D341Med (cell line): ENCODE data around the gene CFAP52.
"Not testable (repeated sequence)": the region's sequence is repeated elsewhere in the genome, so short reads cannot be mapped to it uniquely, and the experiment has no call there.

Source experiments
- DNase-seq: peaks from one replicate; pipeline ENCODE4 v3.0.0; 2012; ENCODE audit warnings: low spot score

Gene CFAP52

DNA sequence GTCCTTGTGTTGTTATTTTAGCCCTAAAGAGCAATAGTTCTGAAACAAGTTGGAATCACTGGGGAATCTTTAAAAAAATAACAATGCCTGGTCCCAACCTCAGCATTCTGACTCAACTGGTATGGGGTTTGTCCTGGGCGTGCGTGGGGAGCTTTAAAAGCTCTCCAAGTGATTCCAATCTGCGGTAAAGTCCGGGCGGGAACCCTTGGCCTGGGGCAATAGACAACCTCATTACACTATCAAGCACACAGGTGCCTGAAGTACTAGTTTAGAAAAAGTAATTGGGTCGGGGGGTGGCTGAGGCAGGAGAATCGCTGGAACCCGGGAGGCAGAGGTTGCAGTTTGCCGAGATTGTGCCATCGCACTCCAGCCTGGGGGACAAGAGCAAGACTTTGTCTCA is 5.2 kb upstream of the CFAP52 start:
- DNase-seq = no peak

DNA sequence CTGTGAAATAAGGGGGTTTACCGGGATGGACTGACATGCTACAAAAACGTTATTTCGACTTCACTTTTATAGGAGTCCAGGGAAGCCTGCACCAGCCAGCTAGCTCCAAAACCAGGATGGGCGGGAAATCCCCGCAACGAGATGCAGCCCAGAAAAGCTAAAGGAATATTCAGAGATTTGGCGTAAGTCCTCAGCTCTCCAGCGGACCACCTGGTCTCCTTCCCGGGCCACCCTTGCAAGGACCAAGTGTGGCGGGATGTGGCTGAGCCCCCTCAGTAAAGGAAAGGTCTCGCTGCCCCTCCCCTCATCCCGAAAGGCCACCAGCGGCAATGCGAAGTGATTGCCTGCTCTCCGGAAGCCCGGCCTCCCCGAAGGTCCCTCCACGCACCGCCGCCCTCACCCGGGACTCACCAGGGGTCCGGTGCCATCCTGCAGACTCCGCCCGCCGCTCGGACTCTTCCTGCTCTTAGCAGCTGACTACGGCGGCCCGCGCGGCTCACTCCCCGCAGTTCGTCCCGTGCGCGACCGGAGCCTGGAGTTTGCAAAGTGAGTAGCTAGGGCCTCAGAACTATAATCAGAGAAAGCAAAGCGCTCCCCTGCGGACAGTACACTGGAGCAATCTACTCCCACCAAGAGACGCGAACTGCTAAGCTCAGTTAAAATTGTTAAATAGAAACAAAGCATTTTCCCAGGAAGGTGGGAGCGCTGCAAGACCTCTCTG is 901 bp upstream of the CFAP52 start, which contains the start of gene STX8:
STX8 (minus strand) TSS at position 440 of the 721 bp plus-strand sequence; CDS start at position 428, 12 bp downstream.
- DNase-seq = peak; percentile 74

DNA sequence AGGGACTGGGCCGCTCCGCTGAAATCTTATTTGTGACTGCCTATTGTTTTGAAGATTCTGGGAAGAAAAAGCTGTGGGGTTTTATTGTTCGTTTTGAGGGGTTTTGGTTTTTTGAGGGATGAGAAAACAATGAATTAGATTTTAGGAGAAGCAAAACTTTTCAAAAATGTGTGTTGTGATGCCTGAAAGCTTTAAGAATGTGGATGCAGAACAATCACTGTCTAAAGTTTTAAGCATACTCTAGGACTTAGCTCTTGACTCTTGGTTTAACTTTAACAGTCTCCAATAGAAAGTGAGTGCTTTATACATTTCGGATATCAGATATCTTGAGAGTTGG is 899 bp downstream of the CFAP52 start:
- no peak for DNase-seq

DNA sequence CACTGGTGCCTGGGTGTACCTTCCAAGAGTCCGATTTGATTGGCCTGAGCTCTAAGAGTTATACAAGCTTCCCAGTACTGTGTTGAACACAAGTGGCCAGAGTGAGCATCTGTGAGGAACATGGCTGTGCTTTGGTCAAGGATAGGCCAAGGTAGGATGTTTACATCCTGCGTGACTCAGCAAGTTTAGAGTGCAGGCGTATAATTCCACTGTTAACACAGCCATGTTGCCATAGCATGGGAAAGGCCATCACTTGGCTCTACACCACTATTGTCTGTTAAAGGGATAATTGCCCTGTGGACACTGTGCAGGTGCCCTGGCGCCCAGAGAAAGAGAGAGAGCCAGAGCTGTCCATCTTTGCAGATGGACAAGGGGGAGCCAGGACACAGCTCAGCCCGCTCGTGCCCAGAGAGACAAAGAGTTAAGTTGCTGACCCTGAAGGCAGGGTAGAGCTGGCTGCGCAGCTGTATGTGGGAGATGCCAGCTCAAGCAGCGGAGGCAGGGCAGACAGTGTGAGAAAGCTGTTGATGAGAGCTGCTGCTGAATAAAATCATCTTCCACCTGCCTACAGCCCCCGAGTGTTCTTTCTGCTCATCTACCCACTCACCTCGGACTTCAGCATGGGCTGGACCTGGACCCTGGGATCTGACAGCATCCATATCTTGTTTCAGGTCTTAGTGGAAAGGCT is 11.7 kb downstream of the CFAP52 start:
- no peak for DNase-seq

DNA sequence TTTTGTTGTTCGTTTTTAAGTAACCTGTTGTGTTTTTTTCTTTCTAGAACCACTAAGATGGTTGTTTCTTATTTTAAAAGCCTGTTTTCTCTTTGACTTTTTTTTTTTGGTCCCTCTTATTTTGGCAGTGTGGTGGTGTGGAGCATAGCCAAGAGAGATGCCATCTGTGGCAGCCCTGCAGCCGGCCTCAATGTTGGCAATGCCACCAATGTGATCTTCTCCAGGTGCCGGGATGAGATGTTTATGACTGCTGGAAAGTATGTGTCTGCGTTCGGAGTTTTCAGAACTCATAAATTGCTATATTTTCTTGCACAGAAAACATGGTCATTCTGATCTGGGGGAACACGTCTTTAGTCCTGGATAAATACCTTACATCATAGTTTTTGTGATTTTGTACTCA is 17.6 kb downstream of the CFAP52 start:
- DNase-seq = no peak

DNA sequence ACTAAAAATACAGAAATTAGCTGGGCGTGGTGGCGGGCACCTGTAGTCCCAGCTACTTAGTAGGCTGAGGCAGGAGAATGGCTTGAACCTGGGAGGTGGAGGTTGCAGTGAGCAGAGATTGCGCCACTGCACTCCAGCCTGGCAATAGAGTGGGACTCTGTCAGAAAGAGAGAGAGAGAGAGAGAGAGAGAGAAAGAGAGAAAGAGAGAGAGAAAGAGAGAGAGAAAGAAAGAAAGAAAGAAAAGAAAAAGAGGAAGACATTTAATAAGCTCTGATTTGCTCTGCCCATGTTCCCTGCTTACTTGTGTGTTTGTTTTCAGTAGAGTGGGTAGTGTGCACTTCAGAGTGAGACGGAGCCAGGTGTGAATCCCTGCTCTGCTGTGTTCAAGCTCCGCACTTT is 21.2 kb downstream of the CFAP52 start:
- DNase-seq = not testable (repeated sequence)

DNA sequence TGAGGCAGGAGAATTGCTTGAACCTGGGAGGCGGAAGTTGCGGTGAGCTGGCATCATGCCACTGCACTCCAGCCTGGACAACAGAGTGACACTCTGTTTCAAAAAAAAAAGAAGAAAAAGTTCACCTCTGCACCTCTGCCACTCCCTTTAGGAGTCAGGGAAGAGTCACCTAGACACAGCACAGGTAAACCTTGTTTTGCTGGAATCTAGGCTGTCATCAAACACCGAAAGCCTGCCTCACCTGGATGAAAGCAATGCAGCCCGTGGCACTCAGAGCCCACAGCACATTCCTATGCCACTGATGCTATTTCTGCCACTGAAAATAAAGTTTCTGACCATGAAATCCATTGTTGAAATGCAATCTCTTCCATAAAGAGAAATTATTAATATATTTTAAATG is 22.2 kb downstream of the CFAP52 start:
- no peak for DNase-seq

DNA sequence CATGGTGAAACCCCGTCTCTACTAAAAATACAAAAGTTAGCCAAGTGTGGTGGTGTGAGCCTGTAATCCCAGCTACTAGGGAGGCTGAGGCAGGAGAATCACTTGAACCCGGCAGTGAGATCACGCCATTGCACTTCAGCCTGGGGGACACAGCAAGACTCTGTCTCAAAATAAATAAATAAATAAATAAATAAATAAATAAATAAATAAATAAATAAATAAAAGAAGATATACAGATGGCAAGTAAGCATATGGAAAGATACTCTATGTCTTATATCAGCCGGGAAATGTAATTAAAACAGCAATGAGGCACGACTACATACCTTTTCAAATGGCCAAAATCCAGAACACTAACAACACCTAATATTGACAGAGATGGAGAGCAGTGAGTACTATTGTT is 28.1 kb downstream of the CFAP52 start:
- DNase-seq = not testable (repeated sequence)

DNA sequence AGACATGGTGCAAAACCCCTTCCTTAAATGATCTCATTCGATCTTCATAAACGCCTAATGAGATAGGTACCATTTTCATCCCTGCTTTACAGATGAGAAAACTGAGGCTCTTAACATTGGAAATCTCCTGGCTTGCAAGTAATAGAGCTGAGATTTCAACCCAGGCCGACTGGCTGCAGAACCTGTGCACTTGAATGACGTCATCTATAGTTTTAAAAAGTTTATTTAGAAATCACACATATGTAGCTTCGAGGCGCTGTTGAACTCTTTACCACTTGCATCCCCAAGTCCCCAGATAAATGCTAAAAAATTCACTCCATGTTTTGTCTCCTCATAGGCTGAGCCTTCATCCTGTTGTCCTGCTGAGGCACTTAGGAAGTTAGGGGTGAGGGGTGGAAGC is 30.0 kb downstream of the CFAP52 start:
- no peak for DNase-seq

DNA sequence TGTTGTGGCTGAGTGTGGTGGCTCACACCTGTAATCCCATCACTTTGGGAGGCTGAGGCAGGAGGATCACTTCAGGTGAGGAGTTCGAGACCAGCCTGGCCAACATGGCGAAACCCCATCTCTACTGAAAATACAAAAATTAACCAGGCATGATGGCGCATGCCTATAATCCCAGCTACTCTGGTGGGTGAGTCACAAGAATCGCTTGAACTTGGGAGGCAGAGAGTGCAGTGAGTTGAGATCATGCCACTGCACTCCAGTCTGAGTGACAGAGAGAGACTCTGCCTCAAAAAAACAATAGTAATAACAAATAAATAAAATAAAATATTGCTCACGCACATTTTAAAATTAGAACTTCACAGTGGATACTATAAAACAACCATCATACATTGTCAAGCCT is 30.6 kb downstream of the CFAP52 start:
- DNase-seq = not testable (repeated sequence)

DNA sequence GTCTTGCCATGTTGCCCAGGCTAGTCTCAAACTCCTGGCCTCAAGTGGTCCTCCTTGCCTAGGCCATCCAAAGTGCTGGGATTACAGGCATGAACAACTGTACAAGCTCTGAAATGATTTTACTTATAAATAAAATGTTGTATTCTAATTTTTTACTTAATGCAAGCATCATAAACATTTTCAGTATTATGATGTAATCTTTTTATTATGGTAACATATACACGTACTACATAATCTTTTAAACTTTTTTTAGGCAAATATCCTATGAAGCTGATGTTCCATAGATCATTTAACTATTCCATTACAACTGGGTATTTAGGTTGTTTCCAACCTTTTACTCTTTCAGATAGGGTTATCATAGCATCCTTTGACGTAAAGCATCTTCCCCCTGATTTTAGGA is 35.1 kb downstream of the CFAP52 start:
- DNase-seq = no peak

DNA sequence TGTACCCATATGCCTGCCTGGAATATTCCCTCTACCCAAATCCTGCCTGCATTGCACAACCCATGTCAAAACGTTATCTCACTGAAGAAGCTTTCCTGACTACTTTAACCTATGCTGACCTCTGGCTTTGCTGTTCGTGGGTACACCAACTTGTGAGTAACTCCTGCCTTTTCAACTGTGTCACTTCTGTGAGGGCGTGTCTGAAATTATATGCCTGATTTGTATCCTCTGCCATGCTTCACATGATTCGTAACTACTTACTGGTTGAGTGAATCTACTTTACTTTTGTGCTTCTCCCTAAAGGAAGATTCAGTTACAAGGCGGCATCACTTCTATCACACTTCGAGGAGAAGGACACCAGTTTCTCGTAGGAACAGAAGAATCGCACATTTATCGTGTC is 35.6 kb downstream of the CFAP52 start:
- no peak for DNase-seq

DNA sequence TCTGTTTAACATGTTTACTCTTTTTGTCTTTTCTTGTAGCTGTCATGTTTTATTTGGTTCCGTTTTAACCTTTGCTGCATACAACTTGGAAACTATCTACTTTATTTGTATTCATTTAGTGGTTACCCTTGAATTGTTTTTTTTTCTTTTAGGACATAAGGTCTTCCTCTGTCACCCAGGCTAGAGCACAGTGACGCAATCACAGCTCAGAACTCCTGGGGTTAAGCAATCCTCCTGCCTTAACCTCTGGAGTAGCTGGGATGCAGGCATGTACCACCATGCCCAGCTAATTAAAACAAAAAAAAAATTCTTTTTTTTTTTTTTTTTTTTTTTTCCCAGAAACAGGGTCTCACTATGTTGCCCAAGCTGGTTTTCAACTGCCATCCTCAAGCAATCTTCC is 39.0 kb downstream of the CFAP52 start:
- DNase-seq = no peak

DNA sequence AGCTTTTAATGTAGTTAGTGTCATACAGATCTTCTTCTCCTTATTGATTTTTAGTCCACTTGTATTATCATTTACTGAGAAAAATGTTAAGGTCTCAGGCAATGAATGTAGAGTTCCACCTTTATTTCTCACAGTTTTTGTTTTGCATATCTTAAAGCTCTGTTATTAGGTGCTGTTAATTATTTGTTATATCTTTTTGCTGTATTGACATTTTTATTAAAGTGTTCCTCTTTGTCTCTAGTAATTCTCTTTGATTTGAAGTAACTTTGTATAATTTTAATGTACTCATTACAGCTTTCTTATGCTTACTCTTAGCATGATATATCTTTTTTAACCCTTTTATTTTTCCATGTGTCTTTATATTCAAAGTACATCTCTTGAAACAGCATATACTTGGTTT is 46.5 kb downstream of the CFAP52 start:
- DNase-seq = no peak

DNA sequence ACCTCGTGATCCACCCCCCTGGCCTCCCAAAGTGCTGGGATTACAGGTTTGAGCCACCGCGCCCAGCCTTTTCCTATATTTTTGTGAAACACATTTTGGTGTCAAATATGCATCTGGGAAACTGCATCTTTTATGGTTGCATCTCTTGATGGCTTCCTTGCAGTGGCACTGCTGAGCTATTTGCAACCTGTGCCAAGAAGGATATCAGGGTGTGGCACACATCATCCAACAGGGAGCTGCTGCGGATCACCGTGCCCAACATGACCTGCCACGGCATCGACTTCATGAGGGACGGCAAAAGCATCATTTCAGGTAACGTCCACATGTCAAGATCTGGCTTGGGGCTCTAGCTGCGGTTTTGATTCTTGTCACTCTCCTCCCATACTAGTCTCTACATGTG is 52.1 kb downstream of the CFAP52 start:
- DNase-seq = no peak

DNA sequence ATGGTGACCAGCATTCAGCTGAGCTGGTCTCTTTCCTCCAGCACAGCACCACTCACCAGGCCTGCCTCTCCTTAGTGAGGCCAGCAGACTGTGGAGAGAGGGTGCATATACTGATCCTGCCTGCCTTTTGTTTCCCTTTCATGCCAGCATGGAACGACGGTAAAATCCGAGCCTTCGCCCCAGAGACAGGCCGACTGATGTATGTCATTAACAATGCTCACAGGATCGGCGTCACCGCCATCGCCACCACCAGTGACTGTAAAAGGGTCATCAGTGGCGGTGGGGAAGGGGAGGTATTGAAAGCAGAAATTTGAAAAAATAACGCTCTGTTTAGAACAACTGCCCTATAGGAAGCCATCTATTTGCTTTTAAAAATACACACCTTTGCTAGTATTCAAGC is 56.3 kb downstream of the CFAP52 start:
- DNase-seq = no peak

DNA sequence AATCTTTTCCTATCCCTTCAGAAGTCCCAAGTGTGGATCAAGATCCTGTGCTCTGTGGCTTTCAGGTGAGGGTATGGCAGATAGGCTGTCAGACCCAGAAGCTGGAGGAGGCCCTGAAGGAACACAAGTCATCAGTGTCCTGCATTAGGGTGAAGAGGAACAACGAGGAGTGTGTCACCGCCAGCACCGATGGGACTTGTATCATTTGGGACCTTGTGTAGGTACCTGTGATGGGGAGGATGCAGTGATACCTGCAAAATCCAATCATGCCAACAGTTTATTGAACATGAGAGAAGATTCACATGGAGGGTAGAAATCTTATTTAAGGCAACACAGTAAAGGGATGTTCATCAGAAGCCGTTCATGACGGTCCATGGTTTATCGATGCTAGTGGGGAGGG is 58.9 kb downstream of the CFAP52 start:
- DNase-seq = no peak

DNA sequence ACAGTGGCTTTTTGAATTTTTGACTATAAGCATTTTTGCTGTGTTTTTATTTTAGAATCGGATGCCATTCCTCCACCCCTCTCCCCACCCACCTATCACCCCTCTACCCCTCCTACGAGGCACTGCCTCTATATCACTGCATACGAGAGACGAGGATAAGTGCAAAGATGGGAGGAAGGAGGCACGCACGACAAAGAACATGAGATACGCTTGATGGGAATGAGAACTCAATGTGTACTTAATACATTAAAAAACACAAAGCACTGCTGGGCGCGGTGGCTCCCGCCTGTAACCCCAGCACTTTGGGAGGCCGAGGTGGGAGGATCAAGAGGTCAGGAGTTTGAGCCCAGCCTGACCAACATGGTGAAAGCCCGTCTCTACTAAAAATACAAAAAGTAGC is 60.1 kb downstream of the CFAP52 start:
- DNase-seq = no peak

DNA sequence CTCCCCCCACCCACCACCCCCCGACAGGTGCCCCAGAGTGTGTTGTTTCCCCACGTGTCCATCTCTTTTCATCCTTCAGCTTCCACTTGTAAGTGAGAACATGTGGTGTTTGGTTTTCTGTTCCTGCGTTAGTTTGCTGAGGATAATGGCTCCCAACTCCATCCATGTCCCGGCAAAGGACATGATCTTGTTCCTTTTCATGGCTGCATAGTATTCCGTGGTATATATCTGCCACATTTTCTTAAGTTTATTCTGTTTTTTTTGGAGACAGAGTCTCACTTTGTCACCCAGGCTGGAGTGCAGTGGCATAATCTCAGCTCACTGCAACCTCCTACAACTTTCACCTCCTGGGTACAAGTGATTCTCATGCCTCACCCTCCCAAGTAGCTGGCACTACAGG is 63.9 kb downstream of the CFAP52 start:
- not testable (repeated sequence) for DNase-seq

DNA sequence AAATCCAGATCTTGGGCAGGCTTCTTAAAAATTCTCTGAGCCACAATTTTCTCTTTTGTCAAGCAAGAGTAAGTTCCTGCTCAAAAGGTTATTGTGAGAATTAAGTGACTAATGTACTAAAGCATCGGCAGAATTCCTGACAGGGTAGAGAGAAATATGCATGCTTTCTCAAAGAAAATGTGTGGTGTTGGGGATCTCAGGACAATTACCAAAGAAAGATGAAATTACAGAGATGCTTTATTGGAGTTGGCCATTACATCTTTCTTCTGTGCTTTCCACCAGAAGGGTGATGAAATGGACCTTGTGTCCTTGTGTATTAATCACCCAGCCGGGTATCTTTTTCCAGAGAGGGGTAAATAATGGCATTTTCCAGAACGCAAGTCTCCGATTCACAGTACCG is 67.2 kb downstream of the CFAP52 start:
- no peak for DNase-seq

DNA sequence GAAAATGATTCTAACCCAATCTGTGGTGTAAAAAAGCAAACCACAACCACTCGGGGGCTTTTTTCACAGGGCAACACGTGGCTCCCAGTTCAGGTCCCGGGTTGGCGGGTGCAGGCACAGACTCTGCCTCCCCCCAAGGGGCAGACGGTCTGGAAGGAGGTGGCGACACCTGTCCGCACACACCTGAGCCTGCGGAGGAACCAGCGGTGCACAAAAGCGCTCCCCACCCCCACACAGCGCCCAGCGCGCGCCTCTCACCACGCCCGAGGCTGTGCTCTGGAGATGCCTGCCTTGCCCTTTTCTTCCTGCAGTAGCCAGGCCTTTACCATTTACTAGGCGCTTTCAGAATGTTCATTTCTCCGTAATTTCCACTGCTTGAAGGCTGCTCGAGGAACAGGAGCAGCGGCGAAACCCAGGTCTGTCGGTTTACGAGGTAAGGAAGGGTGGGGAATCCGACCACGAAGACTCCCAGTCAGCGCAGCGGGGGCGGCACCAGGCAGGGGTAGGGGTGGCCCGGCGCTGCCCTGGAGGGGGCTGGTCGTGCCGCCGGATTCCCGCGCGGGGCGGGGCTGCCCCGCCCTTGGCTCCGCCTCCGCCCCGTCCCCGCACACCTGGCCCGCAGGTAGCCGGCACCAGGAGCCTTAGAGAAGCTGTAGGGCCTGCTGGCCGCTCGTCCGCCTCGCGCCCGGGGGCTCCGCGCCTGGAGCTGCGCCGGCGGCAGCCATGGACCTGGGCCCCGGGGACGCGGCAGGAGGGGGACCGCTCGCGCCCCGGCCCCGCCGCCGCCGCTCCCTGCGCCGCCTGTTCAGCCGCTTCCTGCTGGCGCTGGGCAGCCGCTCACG is 68.7 kb downstream of the CFAP52 start, which contains the start of gene USP43:
USP43 (plus strand) TSS at position 608 of the 842 bp plus-strand sequence; CDS start at position 724, 116 bp downstream.
- peak; percentile 34 for DNase-seq

DNA sequence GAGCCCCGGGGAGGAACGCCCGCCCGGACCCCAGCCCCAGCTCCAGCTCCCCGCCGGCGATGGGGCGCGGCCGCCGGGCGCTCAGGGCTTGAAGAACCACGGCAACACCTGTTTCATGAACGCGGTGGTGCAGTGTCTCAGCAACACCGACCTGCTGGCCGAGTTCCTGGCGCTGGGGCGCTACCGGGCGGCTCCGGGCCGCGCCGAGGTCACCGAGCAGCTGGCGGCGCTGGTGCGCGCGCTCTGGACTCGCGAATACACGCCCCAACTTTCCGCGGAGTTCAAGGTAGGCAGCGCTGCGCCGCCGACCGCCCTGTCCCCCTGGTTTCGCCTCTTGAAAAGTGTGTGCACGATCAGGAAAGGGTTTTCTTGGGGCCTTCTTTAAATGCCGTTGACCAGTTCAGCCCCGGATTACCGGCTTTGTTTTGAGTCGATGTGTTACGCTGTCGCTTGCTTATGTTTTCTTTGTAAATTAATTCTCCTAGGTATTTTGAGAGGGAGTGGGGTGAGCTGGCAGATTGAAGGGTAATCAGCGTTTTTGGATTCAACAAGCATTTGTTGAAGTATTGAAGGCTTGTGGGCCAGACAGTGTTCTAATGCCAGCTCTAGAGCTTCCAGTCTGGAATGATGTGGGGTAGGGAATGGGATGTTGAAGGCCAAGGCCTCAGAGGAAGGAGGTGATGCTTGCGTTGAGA is 69.6 kb downstream of the CFAP52 start:
- peak; percentile 37 for DNase-seq
